ENCODE data around the gene ANLN.

The ANLN gene, protein sequence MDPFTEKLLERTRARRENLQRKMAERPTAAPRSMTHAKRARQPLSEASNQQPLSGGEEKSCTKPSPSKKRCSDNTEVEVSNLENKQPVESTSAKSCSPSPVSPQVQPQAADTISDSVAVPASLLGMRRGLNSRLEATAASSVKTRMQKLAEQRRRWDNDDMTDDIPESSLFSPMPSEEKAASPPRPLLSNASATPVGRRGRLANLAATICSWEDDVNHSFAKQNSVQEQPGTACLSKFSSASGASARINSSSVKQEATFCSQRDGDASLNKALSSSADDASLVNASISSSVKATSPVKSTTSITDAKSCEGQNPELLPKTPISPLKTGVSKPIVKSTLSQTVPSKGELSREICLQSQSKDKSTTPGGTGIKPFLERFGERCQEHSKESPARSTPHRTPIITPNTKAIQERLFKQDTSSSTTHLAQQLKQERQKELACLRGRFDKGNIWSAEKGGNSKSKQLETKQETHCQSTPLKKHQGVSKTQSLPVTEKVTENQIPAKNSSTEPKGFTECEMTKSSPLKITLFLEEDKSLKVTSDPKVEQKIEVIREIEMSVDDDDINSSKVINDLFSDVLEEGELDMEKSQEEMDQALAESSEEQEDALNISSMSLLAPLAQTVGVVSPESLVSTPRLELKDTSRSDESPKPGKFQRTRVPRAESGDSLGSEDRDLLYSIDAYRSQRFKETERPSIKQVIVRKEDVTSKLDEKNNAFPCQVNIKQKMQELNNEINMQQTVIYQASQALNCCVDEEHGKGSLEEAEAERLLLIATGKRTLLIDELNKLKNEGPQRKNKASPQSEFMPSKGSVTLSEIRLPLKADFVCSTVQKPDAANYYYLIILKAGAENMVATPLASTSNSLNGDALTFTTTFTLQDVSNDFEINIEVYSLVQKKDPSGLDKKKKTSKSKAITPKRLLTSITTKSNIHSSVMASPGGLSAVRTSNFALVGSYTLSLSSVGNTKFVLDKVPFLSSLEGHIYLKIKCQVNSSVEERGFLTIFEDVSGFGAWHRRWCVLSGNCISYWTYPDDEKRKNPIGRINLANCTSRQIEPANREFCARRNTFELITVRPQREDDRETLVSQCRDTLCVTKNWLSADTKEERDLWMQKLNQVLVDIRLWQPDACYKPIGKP

DNA sequence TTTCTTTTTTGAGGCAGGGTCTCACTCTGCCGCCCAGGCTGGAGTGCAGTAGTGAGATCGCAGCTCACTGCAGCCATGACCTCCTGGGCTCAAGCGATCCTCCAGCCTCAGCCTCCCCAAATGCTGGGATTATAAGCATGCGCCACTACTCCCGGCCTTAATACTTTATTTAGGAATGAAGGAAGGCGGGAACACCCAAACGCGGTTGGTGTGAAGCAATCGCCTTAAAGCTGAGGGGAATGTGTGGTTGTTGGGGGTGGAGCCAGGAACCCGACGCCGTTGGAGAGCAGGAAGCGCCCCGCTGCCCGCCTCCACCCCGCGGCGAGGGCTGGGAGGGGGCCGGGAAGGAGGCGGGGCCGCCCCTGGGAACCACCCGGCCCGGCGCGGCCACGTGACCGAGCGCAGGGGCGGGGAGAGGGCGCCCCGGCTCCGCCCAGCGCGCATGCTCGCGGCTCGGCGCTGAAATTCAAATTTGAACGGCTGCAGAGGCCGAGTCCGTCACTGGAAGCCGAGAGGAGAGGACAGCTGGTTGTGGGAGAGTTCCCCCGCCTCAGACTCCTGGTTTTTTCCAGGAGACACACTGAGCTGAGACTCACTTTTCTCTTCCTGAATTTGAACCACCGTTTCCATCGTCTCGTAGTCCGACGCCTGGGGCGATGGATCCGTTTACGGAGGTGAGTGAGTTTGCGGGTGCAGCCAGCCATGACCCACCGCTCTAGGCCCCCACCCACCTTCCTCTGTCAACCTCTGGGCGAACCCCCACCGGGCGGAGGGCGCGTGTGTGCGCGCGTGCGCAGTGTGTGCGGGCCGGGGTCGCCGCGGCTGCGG is at the start of gene ANLN:
Gene ANLN (plus strand): TSS at position 492 of the 828 bp plus-strand sequence. CDS start 165 bp downstream, at position 657.
- peak; percentile 97 for DNase-seq

DNA sequence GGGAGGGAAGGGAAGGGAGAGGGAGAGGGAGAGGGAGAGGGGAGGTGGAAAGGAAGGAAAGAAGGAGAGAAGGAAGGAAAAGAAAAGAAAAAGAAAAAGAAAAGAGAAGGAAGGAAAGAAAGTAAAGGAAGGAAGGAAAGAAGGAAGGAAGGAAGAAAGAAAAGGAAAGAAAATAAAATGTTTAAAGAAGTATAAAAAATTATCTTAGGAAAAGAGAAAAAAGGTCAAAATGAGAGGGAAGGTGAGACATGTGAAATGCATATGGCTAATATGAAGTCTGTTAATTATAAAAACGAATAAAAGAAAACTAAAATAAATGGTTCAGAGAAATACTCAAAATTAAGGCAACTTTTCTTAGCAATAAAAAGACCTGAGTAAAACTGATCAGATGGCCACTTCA is 46.1 kb upstream of the ANLN start:
- DNase-seq = no peak

DNA sequence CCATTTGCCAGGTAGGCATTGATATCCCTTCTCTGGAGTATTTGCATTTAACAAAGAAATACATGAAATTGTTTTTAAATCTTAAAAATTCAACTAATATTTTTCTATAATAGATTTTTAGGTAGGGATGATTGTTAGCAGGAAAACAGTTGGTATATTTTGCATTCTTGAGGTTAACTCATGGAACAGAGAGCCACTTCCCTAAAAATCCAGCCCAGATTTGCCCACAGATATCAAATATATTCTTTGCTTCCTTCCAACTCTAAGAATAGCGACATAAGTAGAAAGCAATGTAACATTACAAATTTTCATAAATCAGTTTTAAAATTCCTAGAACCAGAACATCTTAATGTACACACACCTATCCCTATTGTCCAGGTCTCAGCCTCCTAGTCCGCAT is 45.0 kb upstream of the ANLN start:
- no peak for DNase-seq

DNA sequence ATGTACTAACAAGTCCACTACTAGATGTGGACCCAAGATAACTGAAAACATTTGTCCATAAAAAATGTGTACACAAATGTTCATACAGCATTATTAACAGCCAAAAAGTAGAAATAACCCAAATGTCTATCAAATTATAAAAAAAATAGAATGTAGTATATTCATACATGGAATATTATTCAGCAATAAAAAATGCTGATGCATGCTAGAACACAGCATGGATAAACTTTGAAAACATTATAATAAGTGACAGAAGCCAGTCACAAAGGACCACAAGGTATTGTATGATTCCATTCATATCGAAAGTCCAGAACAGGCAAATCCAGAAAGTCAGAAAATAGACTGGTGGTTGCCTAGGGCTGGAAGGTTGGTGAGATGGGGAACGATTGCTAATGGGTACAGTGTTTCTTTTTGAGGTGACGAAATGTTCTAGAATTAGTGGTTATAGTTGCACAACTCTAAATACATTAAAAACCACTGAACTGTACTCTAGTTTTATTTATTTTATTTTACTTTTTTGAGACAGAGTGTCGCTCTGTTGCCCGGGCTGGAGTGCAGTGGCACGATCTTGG is 43.3 kb upstream of the ANLN start:
- peak; percentile 12 for DNase-seq

GRCh38 chr7:36348256-36348655 is 41.4 kb upstream of the ANLN start:
- no peak for DNase-seq

DNA sequence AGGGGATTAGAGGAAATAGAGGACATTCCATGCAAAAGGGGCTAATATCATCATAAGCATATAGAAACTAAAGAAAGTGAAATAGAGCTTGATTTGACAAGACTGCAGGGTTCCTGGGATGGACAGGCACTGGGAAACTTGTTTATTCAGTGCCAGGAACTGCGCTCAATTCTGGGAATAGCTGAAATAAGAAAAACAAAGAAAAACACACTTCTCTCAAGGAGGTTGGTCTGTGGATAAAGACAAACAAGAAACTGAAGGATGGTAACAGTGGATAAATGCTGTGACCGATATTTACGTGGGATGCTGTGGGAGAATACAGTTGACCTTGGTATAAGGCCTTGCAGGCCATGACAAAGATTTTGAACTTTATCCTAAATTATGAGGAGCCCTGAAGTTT is 40.9 kb upstream of the ANLN start:
- no peak for DNase-seq

DNA sequence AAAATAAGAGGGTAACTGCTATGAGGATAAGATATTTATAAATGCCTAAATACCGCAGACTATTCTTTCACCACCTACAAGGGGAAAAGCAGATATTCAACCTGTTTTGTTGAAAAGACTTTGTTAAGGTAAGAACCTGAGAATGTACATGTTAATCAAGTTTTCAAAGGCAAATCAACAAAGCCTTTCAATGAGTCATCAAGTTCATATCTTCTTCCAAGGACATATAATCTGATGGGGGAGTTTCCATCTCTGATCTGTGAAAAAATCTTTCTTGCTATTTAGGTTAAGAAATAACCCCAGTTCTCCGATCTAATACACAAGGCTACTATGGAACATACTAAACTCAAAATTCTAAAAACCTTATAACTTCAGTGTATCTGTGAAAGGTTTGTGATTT is 40.0 kb upstream of the ANLN start:
- DNase-seq = no peak

DNA sequence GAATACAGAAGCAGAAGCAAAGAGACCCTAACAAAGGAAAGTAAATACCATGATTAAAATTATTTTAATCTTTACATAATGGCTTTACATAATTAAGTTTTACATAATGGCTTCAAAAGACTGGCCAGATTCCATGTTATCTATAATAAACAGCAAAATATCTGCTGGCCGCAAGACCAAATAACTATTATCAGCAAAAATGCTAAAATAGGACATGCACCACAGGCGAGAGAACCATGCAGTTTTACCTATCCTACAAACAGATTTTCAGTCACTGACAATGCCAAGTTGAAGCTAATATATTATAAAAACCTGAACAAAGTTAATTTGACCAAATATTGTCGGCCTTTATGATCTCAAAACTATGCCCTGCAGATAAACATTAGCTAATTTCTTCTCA is 34.2 kb upstream of the ANLN start:
- DNase-seq = no peak

DNA sequence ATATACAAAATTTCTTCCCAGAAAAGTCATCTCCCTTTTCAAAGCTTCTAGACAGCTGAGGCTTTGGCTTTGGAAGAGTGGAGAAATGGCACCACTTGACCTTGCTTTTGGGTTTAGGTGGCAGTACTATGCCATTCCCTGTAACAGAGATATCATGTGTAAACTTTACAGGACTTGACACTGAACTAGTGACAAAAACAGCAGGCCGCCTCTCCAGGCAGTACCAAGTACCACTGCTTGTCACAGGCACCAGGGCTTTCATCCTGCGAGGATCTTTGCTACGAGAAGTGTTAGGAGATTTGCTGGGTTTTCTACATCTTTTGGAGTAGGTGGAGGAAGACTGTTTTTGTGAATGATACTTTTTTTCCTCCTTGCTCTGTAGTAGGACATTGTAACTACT is 32.6 kb upstream of the ANLN start:
- no peak for DNase-seq

DNA sequence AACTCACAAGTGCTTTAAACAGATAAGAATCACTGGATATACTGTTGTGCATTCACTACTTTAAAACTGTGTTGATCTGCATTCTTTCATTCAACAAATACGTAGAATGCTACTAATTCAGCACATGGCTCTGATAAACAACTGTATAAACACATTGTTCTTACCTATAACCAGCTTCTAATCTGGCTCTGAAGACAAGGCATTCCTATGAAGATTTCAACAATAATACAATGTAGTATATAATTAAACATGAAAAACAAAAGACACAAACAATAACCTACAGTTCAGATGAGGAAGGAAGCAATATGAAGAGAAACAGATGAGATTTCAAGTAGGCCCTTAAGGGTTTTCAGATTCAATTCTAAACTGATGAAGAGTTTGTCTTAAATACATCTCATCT is 31.1 kb upstream of the ANLN start:
- DNase-seq = no peak

DNA sequence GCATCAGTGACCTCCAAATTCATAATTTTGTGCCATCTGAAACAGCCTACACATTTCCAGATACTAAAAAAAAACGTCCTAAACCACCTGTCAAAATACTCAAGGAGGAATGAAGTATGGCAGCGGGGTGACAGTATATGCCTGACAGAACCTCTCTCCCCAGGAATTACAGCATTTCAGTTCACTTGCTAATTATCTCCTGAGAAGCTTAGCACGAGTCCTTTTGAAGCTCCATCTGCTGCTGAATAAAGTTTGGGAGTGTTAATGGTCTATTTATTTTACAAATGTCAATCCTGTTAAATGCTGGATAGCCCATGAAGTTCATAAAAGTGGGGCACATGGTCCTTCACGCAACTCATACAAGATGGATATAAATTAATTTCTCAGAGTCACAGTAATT is 29.4 kb upstream of the ANLN start:
- DNase-seq = no peak

DNA sequence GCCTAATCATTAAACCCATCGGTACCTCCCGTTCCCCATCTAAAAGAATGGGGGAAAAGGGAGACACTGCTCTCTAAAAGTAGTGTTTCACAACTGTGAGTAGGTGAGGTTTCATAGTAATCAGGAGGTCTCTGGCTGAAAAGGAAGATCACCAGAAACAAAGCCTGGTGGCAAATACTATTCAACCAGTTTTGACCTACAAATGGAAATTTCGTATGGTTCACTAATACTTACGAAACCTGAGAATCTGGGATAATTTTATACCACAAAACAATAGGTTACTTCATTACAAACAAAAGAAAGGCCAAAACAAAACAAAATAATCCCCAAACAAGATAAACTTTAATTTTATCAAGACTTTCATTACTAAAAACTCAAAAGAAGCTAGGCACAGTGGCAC is 28.4 kb upstream of the ANLN start:
- no peak for DNase-seq

- no peak for DNase-seq
Observed at GRCh38 chr7:36363515-36363914, 26.1 kb upstream of the ANLN start.

DNA sequence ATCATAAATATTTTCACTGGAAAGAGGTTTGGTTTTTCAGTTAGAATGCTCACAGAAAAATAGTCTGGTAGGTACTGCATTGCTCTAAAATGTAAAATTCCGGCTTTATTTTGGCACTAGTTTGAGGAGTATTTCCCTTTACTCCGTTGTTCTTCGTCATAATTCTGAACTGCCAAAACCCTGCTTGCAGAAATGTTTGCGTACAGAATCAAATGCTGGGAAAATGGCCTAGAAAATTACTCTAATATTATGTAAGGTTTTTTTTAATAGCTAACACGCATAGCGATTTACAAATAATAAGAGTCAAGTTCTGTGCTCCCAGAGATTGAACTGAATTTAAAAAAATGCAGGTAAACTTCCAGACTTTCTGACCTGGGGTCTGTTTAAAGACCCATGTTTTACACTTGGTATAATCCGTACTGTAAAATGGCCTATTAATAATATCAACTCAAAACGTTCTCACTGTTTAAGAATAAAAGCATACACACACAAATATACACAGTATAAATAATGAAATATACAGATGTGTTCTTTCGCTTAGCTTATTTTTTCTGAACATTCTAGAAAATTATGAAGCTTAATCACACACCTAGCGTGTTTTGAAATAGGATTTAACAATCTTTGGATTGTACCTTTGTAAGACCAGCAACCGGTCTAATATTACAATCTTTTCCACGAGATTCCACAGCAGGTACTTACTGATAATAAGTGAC is 23.5 kb upstream of the ANLN start:
- no peak for DNase-seq

- DNase-seq = peak; percentile 92
Observed at GRCh38 chr7:36366718-36367560, 22.7 kb upstream of the ANLN start.

DNA sequence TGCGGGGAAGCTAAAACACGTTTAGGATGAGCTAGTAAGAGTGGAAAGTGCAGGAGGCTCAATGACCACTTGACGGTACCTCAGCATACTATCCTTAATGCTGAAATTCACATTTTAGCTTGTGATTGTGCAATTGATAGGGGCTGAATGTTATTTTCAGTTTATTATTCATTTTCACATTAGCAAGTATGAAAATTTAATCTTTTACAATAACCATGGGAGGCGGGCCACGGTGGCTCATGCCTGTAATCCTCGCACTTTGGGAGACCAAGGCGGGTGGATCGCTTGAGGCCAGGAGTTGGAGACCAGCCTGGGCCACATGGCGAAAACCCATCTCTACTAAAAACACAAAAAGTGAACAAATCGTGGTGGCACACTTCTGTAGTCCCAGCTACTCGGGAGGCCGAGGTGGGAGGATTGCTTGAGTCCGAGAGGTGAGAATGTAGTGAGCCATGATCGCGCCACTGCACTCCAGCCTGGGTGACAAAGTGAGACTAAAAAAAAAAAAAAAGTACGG is 22.0 kb upstream of the ANLN start:
- DNase-seq = no peak

GRCh38 chr7:36368496-36368895 is 21.2 kb upstream of the ANLN start:
- no peak for DNase-seq

DNA sequence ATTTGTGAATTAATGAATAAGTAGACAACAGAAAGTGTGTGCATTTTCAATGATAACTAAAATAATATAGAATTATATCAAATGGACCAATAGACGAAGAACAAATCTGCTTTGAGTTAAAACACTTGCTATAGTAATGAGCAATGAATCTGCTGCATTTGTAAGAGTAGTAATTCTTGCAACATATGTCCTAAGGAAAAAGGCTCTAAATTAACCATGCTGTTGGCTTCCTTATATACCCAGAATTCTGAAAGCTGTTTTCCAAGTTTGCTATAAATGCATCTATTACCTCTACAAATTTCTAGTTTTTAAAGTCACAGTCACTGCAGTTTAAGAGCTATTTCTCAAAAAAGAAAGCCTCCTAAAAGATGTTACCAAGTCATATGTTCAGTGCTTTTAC is 20.5 kb upstream of the ANLN start:
- DNase-seq = no peak

- no peak for DNase-seq
Observed at GRCh38 chr7:36370046-36370445, 19.6 kb upstream of the ANLN start.

- DNase-seq = no peak
Observed at GRCh38 chr7:36372156-36372555, 17.5 kb upstream of the ANLN start.

Data from suppressor macrophage treated with lipopolysaccharide for 4 hours (primary cell).